Muscle layer of colon (tissue), 2 donors: Measurements from ENCODE around the gene CABP1.
"Not testable (repeated sequence)": the region's sequence is repeated elsewhere in the genome, so short reads cannot be mapped to it uniquely, and the experiment has no call there.

Experiments
- H3K27ac ChIP-seq: one replicate; pipeline ENCODE4 v1.7.0; 2013; ENCODE audit warnings: low read depth, mild to moderate bottlenecking, low read length, moderate library complexity
- H3K27me3 ChIP-seq, 2 donors: one replicate each; pipeline ENCODE4 v1.7.0; 2013; ENCODE audit warnings: low read length in 2 of 2, mild to moderate bottlenecking in 2 of 2; ENCODE audit not compliant: insufficient read depth in 2 of 2, control insufficient read depth in 1 of 2
- H3K36me3 ChIP-seq: one replicate; pipeline ENCODE4 v1.7.0; 2013; ENCODE audit warnings: mild to moderate bottlenecking, low read length; ENCODE audit not compliant: insufficient read depth
- H3K4me1 ChIP-seq: one replicate; pipeline ENCODE4 v1.7.0; 2013; ENCODE audit warnings: mild to moderate bottlenecking, low read length; ENCODE audit not compliant: insufficient read depth
- H3K4me3 ChIP-seq, 2 donors: one replicate each; pipeline ENCODE4 v1.7.0; 2013; ENCODE audit warnings: low read length in 2 of 2, low read depth in 1 of 2, mild to moderate bottlenecking in 1 of 2, moderate library complexity in 1 of 2
- H3K9ac ChIP-seq: one replicate; pipeline ENCODE4 v1.7.0; 2013; ENCODE audit warnings: low read length
- H3K9me3 ChIP-seq: one replicate; pipeline ENCODE4 v1.7.0; 2013; ENCODE audit warnings: mild to moderate bottlenecking, low read length
- donor health status: abdominal sarcoma.
- donor health status: Adenocarcinoma of cecum.

CABP1 gene

DNA sequence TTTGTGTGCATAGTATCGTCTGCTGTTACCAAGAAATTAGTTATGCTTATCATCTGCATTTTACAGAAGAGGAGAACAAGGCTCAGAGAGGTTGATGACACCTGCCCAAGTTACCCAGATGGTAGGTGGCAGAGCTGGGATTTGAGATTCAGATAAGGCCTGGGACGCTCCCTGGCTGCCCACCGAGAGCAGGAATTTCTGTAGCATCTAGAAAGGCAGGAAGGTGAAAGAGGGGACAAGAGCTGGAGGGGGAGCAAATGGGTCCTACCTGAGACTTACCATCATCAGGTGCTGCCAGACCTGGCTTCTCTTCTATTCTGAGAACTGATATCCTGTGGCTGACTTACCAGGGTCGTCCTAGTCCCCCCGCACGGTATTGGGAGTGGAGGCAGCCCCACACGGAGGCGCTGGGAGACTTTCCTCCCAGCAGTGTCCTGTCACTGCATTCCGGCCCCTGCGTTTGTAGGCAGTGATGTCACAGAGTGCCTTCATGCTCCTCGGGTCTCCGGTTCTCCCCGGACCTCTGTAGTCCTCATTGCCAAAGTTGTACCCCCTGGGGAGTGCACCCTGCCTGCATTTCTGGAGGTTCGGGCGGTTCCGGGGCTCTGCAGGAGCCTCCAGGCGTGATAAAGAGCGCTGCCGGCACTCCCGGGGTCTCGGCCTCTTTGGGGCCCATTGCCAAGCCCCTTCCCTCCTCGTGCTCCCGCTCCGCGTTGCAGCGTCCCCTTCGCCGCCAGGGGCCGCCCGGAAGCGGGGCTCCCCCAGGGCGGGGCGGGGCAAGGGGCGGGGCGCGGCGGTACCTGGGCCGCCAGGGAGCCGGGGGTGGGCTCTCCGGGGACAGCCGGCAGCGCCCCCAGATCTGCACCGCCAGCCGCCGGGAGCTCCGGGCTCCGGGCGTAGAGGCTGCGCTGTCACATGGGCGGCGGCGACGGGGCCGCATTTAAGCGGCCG lies at the start of gene CABP1:
CABP1 (plus strand) TSS at position 856 of the 951 bp plus-strand sequence; CDS start at position 916, 60 bp downstream.
- H3K4me1 ChIP-seq: peaks cover 6% of the 10 kb centered on the region
- H3K4me3 ChIP-seq: no peak within 1 kb of the TSS
- peaks cover 38 to 46% of the 10 kb centered on the region in 2 donors for H3K27me3 ChIP-seq
- H3K36me3 ChIP-seq: no peaks in the 10 kb centered on the region
- no peaks in the 10 kb centered on the region for H3K9me3 ChIP-seq
- H3K9ac ChIP-seq: no peak within 1 kb of the TSS
- no peak within 1 kb of the TSS for H3K27ac ChIP-seq

DNA sequence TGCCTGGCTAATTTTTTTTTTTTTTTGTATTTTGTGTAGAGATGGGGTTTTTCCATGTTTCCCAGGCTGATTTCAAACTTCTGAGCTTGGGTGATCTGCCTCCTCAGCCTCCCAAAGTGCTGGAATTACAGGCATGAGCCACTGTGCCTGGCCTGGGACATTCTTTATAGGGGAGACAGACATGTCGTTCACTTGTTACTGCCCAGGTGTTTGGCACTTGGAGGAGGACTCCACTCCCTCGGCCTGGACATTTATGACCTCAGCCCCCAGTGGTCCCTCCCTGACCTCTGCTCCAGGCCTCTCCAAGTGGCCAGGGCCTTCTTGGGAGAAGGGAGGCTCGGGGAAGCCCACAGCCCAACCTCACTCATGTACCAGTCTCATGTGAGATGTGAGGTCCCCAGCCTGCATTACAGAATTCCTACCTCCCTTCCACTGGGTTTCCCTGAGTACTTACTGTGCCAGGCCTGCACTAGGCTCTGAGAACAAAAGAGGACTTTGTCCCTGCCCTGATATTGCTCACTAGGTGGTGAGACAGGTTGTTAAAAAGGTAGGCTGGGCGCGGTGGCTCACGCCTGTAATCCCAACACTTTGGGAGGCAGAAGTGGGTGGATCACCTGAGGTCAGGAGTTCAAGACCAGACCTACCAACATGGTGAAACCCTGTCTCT lies 49.6 kb upstream of the CABP1 start:
- no peaks in the 10 kb centered on the region for H3K36me3 ChIP-seq
- no peak overlapping the region for H3K4me3 ChIP-seq
- no peaks in the 10 kb centered on the region for H3K27me3 ChIP-seq
- H3K27ac ChIP-seq: no peak overlapping the region
- no peak overlapping the region for H3K9ac ChIP-seq
- H3K9me3 ChIP-seq: no peaks in the 10 kb centered on the region
- no peaks in the 10 kb centered on the region for H3K4me1 ChIP-seq

DNA sequence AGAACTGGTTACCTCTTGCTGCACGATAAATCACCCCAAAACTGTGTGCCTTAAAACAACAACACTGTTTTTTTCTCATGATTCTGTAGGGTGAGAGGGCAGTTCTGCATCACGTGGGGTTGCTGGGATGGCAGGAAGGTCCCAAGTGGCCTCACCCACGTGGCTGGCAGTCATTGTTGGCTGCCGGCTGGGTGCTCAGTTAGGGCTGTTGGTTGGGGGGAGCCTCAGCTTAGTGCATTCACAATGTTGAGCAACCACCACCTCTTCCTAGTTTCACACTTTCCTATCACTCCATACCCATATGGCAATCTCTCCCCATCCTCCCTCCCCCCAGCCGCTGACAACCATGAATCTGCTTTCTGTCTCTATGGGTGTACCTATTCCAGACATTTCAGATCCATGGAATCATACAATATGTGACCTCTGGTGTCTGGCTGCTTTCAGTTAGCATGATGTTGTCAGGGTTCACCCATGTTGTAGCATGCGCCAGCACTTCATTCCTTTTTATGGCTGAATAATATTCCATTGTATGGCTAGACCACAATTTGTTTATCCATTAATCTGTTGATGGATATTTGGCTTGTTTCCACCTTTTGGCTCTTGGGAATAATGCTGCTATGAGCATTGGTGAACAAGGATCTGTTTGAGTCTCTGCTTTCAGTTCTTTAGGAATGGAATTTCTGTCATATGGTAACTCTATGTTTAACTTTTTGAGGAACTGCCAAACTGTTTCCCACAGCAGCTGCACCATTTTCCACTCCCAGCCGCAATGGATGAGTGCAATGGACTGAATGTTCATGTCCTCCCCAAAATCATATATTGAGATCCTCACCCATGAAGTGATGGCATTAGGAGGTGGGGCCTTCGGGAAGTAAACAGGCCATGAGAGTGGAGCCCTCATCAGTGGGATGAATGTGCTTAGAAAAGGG lies 48.0 kb upstream of the CABP1 start:
- H3K4me3 ChIP-seq: no peak overlapping the region
- H3K4me1 ChIP-seq: no peaks in the 10 kb centered on the region
- no peak overlapping the region for H3K27ac ChIP-seq
- H3K27me3 ChIP-seq: no peaks in the 10 kb centered on the region
- no peaks in the 10 kb centered on the region for H3K9me3 ChIP-seq
- H3K9ac ChIP-seq: no peak overlapping the region
- no peaks in the 10 kb centered on the region for H3K36me3 ChIP-seq

DNA sequence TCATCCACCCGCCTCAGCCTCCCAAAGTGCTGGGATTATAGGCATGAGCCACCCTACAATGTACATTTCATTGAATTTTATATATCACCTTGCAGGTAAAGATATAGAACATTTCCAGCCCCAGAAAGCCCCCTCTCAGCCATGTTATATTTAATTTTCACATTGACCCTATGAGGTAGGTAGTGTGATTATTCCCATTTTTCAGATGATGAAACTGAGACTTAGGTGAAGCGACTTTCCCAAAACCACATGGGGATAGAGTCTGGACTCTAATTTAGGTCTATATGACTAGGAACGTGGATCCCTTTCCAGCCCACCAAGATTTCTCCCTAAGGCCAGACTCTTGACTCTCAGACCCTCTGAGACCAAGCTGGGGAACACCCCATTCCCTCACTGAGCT lies 43.5 kb upstream of the CABP1 start:
- H3K27ac ChIP-seq: no peak overlapping the region
- no peaks in the 10 kb centered on the region for H3K36me3 ChIP-seq

DNA sequence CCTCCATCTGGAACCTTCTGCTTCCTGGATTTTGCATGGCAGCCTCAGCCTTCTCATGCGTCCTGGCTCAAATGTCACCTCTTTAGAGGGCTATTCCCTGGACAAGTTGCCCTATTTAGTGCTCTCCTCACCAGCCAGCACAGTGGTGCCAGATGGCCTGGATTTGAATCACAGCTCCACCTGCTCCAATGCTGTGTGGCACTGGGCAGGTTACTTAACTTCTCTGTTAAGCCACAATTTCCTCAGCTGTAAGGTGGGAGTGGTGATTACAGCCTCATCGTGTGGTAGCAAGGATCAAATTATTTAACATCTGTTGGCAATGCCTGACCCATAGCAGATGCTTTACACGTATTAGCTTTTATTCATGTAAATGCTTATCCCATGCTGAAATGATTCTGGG lies 42.6 kb upstream of the CABP1 start:
- Histone ChIP-seq H3K36me3 (no peaks in the 10 kb centered on the region), H3K4me3 (no peak overlapping the region), H3K27ac (no peak overlapping the region), H3K9ac (no peak overlapping the region), H3K27me3 (no peaks in the 10 kb centered on the region), H3K9me3 (no peaks in the 10 kb centered on the region), H3K4me1 (no peaks in the 10 kb centered on the region)

More for the DNA sequence above, 43.5 kb upstream of the CABP1 start:
- H3K9me3 ChIP-seq: no peaks in the 10 kb centered on the region
- H3K27me3 ChIP-seq: no peaks in the 10 kb centered on the region
- H3K9ac ChIP-seq: no peak overlapping the region
- no peak overlapping the region for H3K4me3 ChIP-seq
- H3K4me1 ChIP-seq: no peaks in the 10 kb centered on the region

DNA sequence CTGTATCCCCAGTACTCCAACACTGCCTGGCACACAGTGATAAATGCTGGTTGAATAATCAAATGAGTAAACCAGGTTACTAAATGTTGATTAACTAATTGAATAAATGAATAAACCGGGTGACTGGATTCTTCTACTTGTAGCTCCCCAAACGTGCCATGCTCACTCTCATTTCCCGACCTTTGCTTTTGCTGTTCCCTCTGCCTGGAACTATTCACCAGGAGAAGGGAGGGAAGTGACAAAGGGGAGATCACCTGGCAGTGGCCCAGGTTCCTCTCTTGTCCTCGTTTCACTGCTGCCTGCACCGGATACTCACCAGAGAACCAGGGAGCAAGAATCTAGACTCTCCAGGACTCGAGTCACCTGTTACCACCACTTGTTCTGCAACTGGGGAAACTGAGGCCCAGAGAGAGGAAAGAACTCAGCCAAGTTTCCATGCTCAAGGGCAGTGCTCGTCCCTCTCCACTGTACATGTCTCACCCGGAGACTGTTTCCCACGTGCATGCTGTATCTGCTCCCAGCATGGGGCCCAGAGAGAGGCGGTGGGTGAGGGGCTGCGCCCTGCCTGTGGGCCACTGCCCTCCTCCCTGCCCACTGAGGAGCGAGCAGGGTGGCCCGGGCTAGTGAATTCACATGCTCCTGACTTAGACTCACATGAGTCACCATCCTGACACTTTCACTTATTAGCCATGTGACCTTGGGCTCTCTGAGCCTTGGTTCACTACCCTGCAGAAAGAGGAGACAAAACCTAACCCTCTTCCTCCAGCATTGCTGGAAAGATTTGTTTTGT lies 41.6 kb upstream of the CABP1 start:
- Histone ChIP-seq H3K9ac (no peak overlapping the region), H3K9me3 (no peaks in the 10 kb centered on the region), H3K27me3 (no peaks in the 10 kb centered on the region), H3K27ac (no peak overlapping the region), H3K36me3 (no peaks in the 10 kb centered on the region), H3K4me3 (no peak overlapping the region), H3K4me1 (no peaks in the 10 kb centered on the region)

DNA sequence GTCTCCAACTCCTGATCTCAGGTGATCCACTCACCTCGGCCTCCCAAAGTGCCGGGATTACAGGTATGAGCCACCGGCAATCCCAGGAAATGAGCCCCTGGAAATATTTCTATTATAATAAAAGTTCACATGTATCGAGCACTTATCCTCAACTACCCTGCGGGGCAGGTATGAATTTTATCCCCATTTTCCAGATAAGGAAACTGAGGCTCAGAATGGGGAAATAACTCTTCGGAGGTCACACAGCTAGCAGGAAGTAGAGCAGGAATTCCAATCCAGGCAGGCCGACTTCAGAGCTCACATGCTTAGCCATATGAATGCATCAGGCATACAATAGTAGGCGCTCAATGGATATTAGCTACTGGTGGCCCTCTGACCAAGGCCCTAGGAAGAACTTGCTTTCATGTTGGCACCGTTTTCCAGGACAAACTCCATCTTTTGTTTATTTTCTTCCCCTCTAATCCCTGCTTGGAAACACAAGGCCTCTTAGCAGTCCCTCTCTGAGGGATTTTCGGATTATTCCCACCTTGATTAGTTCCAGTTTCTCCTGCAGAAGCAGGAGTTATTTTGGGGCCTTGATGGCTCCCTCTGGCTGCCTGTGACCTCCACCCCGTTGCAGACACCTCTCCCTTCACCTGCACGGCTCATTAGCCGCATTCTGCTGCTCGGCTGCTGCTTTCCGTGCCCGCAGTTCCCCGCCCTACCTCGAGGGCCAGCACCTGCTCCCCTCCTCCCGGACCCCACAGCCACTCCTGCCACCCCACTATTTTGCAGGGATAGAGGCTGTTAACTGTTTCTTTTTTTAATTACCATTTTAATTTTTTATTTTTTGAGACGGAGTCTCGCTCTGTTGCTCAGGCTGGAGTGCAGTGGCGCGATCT lies 40.5 kb upstream of the CABP1 start:
- Histone ChIP-seq H3K9me3 (no peaks in the 10 kb centered on the region), H3K4me1 (no peaks in the 10 kb centered on the region), H3K36me3 (no peaks in the 10 kb centered on the region), H3K27ac (no peak overlapping the region), H3K27me3 (no peaks in the 10 kb centered on the region), H3K9ac (no peak overlapping the region), H3K4me3 (no peak overlapping the region)

DNA sequence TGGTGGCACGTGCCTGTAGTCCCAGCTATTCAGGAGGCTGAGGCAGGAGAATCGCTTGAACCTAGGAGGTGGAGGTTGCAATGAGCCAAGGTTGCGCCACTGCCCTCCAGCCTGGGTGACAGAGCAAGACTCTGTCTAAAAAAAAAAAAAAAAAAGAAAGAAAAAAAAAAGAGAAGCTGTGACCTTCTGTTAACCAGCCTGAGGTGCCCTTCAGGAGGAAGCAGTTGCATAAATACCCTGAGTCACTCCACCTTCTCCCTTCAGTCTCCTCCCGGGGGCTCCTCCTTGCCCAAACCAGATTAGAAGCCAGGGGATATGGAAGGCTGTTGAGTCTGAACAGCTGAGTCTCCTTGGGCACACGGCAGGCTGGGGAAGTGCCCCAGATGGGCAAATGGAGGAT lies 38.0 kb upstream of the CABP1 start:
- H3K36me3 ChIP-seq, H3K27me3 ChIP-seq, H3K4me1 ChIP-seq, H3K27ac ChIP-seq, H3K9ac ChIP-seq, H3K9me3 ChIP-seq, H3K4me3 ChIP-seq: not testable (repeated sequence)

DNA sequence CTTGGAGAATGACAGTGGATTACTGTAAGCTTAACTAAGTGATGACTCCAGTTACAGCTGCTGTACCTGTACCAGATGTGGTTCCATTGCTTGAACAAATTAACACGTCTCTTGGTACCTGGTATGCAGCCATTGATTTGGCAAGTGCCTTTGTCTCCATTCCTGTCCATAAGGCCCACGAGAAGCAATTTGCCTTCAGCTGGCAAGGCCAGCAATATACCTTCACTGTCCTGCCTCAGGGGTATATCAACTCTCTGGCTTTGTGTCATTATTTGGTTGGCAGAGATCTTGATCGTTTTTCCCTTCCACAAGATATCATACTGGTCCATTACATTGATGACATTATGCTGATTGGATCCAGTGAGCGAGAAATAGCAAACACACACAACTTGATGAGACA lies 29.9 kb upstream of the CABP1 start:
- H3K4me3 ChIP-seq: no peak overlapping the region
- H3K27ac ChIP-seq: no peak overlapping the region
- no peaks in the 10 kb centered on the region for H3K4me1 ChIP-seq
- no peaks in the 10 kb centered on the region for H3K36me3 ChIP-seq
- no peaks in the 10 kb centered on the region for H3K9me3 ChIP-seq
- H3K9ac ChIP-seq: no peak overlapping the region
- no peaks in the 10 kb centered on the region for H3K27me3 ChIP-seq

DNA sequence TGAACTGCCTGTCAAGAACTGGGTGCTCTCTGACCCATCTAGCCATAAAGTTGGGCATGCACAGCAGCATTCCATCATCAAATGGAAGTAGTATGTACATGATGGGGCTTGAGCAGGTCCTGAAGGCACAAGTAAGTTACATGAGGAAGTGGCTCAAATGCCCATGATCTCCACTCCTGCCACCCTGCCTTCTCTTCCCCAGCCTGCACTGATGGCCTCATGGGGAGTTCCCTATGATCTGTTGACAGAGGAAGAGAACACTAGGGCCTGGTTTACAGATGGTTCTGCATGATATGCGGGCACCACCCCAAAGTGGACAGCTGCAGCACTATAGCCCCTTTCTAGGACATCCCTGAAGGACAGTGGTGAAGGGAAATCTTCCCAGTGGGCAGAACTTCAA lies 28.9 kb upstream of the CABP1 start:
- not testable (repeated sequence) for H3K36me3 ChIP-seq, H3K9me3 ChIP-seq, H3K4me1 ChIP-seq, H3K27ac ChIP-seq, H3K4me3 ChIP-seq, H3K9ac ChIP-seq, H3K27me3 ChIP-seq
